SU-DHL-6 (cell line): ENCODE data around the gene RYR2.

Experiments used
- CTCF ChIP-seq: fragments of 200-600 bp; sonication (generic); IDR thresholded peaks from one replicate; pipeline ENCODE4 v1.5.1; 2017; ENCODE audit warnings: antibody characterized with exemption, mild to moderate bottlenecking, low read length, moderate library complexity; ENCODE audit not compliant: insufficient read depth, poor library complexity, severe bottlenecking
- EZH2phosphoT487 ChIP-seq: fragments of 200-600 bp; sonication (generic), shearing (Covaris generic); conservative IDR thresholded peaks from 2 replicates; pipeline ENCODE4 v1.6.1; 2018; ENCODE audit warnings: mild to moderate bottlenecking, antibody characterized with exemption, low read length, moderate library complexity, mixed read lengths

- TF ChIP-seq CTCF, result no peak
- TF ChIP-seq EZH2phosphoT487, result no peak
Observed at GRCh38 chr1:237749122-237749521, 707.1 kb downstream of the RYR2 start.
